HG02798 (cell line): ENCODE results near the gene RPRML.

ENCODE experiments used
- ATAC-seq: cut with Tn5 transposase; IDR thresholded peaks from one replicate; pipeline ENCODE4 v1.9.1; 2021; ENCODE audit warnings: mild to moderate bottlenecking; ENCODE audit not compliant: unreplicated experiment, poor library complexity

RPRML gene

DNA sequence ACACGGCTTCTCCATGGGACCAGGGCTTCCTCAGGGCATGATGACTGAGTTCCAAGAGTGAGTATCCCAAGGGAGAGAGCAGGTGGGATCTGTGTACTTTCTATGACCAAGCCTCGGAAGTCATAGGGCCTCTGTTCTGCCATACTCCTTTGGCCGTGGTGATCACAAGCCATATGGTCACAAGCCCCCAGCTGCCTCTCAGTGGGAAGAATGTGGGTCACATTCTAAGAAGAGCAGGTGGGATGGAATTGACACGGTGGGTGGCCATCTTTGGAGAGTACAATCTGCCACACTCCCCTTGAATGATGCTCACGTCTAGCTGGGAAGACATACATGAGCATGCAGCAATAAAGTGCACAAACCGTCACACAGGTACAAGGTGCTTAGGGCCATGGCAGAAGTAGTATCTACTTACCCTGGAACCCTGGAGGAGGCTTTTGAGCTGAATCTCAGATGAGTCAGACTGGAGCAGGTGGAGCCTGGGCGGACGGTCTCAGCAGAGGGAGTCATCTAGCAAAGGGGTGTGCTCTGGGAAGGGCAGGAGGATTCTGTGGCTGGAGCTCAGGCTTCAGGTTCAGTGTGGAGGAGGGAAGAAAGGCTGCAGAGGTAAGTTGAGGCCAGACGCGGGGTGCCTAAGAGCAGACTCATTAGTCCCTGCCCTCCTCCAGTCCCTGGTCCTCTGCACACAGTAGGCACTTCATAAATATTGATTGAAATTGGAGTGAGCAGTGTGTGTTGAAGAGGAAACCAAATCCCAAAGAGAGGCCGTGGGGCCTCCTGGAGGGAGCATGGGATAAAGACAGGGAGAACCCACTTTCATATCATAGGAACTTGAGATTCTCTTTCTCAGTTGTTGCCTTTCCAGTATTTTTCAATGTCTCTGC, 29.5 kb downstream of the RPRML start:
- ATAC-seq = no peak

DNA sequence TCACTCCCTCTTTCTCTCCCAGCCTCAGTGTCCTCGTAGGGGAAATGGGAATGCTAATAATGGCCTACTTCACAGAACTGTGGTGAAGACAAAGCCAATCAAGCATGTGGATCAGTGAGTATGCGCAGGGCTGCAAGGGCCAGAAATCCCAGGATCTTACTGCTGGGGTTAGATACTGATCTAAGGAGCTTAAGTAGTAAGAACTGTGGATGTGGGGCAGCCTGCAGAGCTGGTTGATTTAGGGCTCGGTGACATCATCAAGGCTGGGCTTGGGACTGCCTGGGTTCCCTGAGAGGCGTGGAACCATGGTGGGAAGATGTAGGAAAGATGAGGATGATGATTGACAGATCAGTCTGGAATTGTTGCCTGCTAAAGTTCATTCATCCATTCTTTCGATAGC, 30.5 kb downstream of the RPRML start:
- no peak for ATAC-seq

DNA sequence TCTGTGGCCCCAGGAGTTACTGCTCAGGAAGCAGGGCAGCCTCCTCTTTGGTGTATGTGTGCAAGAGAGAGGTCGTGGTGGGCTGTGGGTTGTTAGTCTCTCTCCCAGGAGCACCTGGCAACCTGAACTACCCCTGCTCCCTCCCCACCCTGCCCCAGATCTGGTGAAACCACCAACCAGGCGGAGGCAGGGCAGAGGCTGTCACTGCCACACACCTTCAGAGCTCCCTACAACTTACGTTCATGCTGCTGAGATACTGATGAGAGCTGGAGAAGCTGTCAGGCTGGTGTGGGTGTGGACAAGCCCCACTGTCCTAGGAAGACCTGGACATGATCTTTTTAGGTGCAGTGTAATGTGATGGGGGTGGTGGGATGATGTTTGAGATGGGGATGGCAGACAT, 31.8 kb downstream of the RPRML start:
- no peak for ATAC-seq

DNA sequence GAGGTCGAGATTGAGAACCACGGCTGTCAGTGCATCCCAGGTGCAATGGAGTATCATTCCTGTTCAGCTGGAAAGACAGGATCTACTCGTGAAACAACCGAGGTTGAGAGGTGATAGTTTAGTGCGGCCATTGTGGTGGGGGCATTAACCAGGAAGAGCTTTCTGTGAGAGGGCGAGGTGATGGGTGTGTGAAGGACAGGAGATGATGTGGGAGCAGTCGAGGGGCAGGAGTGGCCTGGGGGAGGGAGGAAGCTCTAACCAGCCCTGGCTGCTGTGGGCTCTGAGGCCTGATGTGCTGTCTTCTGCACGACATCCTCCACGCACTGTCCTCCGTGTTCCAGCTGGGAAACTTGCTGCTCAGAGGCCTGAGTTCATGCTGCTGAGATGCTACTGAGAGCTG, 34.1 kb downstream of the RPRML start:
- ATAC-seq = no peak

DNA sequence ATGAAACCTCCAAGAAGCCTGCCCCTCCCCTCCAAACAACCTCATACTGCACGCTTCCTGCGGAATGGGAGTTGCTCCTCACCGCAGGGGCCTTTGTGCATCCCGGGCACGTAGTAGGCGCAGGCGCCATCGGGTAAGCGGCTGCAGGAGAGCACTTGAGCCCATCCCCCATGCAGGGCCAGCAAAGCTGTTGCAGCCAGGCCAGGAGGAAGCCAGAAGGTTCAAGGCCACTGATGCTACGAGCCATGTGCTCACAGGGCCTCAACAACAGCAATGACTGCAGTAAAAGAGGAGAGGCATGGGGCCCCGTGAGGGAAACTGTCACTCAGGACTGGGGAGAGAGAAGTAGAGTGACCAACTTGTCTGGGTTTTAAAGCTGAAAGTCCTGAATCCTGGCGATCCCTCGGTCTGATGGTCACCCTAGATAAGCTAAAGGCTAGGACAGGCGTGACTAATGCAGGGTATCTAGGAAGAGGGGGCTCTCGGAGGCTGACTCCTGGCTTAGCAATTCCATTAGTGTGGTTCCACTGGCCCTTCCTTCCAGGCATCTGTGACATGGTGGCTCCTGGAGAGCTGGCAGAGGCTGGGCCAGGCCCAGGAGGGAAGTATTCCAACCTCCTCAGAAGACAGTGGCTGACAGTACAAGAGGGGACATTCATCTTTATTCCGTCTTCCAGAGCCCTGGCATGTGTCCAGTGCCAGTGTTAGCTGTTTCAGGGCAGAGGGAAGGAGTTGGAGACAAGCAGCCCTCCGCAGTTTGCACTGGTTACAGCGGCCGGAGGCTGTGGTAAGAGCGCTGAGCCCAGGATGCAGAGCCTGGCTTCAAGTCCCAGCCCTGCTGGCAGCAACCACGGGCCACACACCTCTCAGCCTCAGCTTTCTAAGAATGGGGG, 35.3 kb downstream of the RPRML start:
- no peak for ATAC-seq

DNA sequence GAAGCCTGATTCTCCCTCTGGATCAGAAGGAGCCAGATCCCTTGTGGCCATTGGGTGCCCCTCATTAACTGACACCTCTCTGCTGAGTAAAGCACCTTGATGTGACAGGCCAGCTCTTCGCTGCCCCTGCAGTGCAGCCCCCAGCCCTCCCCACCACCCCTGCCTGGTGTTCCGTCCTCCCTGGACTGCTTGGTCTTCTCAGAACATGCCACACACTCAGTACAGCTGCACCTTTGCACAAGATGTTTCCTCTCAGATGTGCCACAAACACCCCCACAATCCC, 35.9 kb downstream of the RPRML start:
- no peak for ATAC-seq

DNA sequence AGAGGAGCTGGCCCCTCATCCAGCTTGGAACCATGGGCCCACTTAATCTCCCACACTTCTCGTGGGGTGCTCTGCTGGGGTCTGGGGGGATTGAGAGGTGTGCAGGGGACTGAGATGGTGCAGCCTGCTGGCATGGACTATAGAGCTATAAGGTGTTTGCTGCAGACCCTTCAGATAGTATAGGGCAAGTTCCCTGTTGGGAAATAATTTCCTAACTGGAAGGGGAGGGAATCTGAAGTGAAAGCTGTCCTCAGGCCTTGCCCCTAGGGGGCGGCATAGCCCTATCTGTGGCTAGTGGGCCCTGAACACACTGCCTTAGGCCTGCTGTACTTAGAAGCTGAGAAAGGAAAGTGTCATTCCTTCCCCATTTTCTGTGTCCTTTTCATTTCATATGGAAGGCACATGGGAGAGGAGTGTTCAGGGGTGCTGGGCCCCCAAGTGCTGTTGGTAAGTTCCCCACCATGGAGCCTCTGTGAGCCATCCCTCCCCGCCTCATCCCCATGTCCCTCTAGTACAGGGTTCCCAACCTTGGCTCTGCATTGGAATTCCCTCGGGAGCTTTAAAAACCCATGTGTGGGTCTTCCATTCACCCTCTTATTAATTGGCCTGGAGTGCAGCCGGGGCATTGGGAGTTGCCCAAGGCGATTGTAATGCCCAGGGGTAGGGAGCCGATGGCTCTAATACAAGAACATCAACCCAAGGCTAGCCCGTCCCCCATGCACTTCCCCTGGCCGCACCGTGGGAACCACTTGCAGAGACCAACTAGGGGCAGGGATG, 36.4 kb downstream of the RPRML start:
- ATAC-seq = no peak

DNA sequence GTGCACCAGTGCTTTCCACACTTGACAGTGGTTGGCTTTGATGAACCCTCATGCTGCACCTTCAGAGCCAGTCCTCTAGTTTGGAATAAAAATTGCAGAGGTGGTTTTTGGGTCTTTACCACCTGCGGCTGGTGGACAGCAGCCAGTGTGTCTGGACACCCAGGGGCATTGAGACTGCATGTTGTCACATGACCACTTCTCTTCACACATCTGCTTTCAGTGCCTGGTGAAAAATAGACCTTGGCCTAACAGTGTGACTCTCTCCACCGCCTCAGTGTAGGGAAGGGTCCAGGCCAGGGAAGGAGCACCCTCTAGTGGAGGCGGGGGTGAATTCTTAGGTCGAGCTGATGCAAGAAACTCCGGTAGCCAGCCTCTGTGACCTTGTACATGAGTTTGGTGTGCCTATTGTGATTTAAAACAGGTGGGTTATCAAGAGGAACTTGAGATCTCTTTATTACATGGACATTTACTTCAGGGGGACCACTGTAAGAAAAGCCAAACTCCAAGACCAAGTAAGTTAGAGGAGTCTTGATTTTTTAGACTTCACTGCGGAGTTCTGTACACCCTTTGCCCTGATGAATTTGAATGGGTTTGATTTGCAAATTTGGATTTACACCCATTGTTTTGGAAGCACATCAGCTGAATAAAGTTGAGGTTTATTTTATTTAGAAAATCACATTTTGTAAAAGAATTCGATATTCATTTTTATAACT, 38.2 kb downstream of the RPRML start:
- peak; percentile 75 for ATAC-seq

DNA sequence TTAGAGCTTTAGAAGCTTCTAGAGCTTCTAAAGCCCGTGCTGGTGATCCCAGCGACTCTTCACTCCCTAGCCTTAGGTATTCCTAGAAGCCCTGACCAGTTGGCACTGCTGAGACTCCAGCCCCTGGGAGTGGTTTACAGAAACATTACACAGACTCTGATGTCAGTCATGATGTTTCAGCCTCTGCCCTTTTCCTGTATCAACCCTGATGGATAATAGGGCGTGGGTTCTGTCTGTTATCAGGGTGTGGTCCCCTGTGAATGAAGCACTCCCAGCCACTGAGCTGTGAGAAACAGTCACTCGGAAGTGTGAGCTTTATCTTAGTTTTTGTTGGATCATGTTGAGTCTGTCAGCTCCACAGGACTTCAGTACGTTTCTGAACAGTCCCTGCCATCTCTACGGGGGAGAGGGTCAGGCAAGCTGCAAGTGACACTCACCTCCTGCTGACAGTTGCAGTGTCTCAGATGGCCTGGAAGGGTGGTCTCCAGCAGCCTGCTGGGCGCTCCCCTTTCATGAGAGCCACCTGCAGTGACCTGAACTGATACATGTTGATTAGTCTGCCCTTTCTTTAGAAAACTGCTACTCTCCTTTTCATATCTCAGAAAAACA, 43.3 kb downstream of the RPRML start:
- ATAC-seq = no peak

DNA sequence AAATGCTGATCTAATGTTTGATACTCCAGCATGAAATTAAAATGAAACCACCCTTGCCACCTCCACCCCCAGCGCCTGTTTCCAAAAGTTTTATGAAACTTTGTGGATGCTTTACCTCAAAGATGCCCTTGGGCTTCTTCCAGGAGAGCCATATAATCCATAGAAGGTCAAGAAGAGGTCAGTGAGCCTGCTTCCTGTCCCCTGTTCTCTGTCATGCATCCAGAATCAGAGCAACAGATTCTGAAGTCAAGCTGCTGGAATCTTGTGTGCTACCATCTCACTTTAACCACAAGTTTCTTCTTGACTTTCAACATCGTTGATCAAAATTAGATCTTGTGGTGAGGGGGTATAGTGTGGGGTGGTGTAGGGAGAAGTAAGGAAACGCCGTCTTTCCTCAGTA, 47.5 kb downstream of the RPRML start:
- no peak for ATAC-seq

DNA sequence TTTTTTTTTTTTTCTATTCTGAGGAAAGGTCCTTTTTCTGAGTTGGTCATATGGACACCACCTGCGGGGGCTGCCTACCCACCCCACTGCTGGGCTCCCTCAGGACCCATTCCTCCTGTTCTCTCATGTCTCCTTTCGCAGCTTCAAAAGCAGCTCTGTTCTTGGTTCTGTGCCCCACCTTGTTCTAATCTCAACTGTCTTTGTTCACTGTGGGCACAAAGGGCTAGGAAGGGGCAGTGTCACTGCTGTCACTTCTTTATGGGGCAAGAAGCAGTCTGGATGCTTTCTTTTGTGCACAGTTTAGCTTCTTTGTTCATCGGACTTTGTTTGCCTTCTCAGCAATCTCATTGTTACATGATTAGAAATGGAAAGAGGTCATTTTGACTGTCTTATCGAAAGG, 49.0 kb downstream of the RPRML start:
- ATAC-seq = no peak

DNA sequence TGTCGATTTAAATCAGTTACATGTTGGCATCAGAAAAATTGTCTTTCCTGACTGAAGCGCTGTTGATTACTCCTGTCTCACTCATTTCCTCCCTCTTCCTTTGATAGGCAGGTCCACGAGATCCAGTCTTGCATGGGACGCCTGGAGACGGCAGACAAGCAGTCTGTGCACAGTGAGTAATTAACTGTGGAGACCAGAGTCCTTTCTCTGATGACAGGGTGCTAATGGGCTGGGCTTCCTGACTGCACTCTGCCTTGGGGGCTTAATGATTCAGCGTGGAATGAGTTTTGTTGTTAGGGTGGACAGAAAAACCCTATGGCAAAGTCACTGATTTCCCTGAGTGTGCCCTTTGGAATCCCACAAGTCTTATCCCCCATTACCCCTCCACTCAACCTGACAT, 49.6 kb downstream of the RPRML start:
- no peak for ATAC-seq

DNA sequence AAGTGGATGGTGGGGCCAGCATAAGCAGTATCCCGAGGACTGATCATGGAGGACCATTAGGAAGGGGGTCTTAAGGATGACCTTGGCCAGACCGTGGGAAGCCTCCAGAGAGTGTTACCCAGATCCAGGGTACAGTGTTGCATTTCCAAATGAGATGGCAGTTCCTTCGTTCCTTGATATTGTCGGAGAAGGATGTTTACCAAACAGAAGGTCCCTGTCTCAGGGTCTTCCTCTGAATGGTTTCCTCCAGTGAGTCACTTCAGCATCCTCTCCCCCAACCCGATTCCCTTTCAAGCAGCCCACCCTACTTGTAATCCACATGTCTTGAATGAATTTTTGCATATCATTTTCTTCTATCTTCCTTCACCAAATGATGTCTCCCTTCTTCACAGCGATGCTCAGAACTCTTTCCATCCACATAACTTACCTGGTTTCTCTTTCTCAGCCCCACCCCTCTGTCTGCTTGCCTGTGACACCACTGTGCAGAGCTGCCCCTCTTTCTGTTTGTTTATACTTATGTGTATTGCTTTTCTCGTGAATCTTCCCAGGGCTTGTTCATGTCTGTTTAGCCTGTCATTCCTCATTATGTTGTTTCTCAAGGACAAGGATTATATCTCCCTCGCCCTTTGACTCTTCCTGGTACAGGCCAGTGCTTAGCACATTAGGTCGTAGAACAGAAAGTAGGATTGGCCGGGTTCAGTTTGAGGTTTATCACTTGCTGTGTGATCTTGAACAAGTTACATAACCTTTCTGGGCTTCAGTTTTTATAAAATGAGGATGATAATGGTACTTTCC, 50.4 kb downstream of the RPRML start:
- ATAC-seq = no peak
